SU-DHL-6 (cell line): Measurements from ENCODE around the gene MKI67.

ENCODE experiments used
- H2AFZ ChIP-seq: fragments of 200-600 bp; sonication (generic); 2 replicates; pipeline ENCODE4 v1.6.1; 2014; ENCODE audit warnings: low read depth, mild to moderate bottlenecking, moderate library complexity, mixed read lengths, antibody characterized with exemption, low read length; ENCODE audit not compliant: severe bottlenecking
- H3F3A ChIP-seq: fragments of 200-600 bp; shearing (Covaris generic); 2 replicates; pipeline ENCODE4 v1.6.0; 2016; ENCODE audit warnings: antibody characterized with exemption, mild to moderate bottlenecking; ENCODE audit not compliant: insufficient read depth
- H3K27ac ChIP-seq: fragments of 200-600 bp; sonication (generic); 2 replicates; pipeline ENCODE4 v1.5.1; 2016; ENCODE audit warnings: low read depth, mild to moderate bottlenecking, low read length, moderate library complexity, mixed read lengths
- H3K27me3 ChIP-seq: fragments of 200-600 bp; sonication (generic), shearing (Covaris generic); 2 replicates; pipeline ENCODE4 v1.6.0; 2014; ENCODE audit warnings: mild to moderate bottlenecking, low read length
- H3K36me3 ChIP-seq: fragments of 200-600 bp; sonication (generic); 2 replicates; pipeline ENCODE4 v1.6.1; 2014; ENCODE audit warnings: mild to moderate bottlenecking, low read length, mixed read lengths
- H3K4me2 ChIP-seq: fragments of 300-600, 200-600 bp; shearing (Covaris generic), sonication (generic); 2 replicates; pipeline ENCODE4 v1.6.0; 2014; ENCODE audit warnings: low read length, low read depth, mild to moderate bottlenecking; ENCODE audit not compliant: poor library complexity, severe bottlenecking
- H3K4me3 ChIP-seq: fragments of 200-600 bp; sonication (generic); 2 replicates; pipeline ENCODE4 v1.5.1; 2014; ENCODE audit warnings: antibody characterized with exemption, low read length, mild to moderate bottlenecking, mixed read lengths; ENCODE audit not compliant: insufficient read depth, poor library complexity, severe bottlenecking
- H3K79me2 ChIP-seq: fragments of 200-600 bp; sonication (generic); 2 replicates; pipeline ENCODE4 v1.6.1; 2014; ENCODE audit warnings: mild to moderate bottlenecking, low read length, moderate library complexity; ENCODE audit not compliant: insufficient read depth
- H3K9ac ChIP-seq: fragments of 200-600 bp; sonication (generic); 2 replicates; pipeline ENCODE4 v1.7.0; 2014; ENCODE audit warnings: mild to moderate bottlenecking, low read length
- H3K9me2 ChIP-seq: fragments of 200-600 bp; sonication (generic); replicated peaks from 2 replicates; pipeline ENCODE4 v1.6.1; 2014; ENCODE audit warnings: low read length; ENCODE audit not compliant: insufficient read depth
- H3K9me3 ChIP-seq: fragments of 200-600 bp; sonication (generic); 2 replicates; pipeline ENCODE4 v1.6.1; 2014; ENCODE audit warnings: low read length, mixed read lengths; ENCODE audit not compliant: insufficient read depth
- H4K20me1 ChIP-seq: fragments of 200-600 bp; sonication (generic); 2 replicates; pipeline ENCODE4 v1.6.1; 2014; ENCODE audit warnings: low read depth, mild to moderate bottlenecking, antibody characterized with exemption, low read length, moderate library complexity, mixed read lengths
- CTCF ChIP-seq: fragments of 200-600 bp; sonication (generic); IDR thresholded peaks from one replicate; pipeline ENCODE4 v1.5.1; 2017; ENCODE audit warnings: antibody characterized with exemption, mild to moderate bottlenecking, low read length, moderate library complexity; ENCODE audit not compliant: insufficient read depth, poor library complexity, severe bottlenecking
- EZH2phosphoT487 ChIP-seq: fragments of 200-600 bp; sonication (generic), shearing (Covaris generic); conservative IDR thresholded peaks from 2 replicates; pipeline ENCODE4 v1.6.1; 2018; ENCODE audit warnings: mild to moderate bottlenecking, antibody characterized with exemption, low read length, moderate library complexity, mixed read lengths

Gene MKI67

GRCh38 chr10:128074589-128074988, 51.6 kb downstream of the MKI67 start:
- Histone ChIP-seq H3K9me2 (no peaks in the 10 kb centered on the region), H3K27ac (no peak overlapping the region), H3K9me3 (no peaks in the 10 kb centered on the region), H3K79me2 (no peaks in the 10 kb centered on the region), H4K20me1 (no peaks in the 10 kb centered on the region), H3K36me3 (no peaks in the 10 kb centered on the region), H3K27me3 (no peaks in the 10 kb centered on the region), H3F3A (no peaks in the 10 kb centered on the region), H3K9ac (no peak overlapping the region), H2AFZ (no peak overlapping the region), H3K4me3 (no peak overlapping the region), H3K4me2 (no peak overlapping the region)
- TF ChIP-seq EZH2phosphoT487 (no peak), CTCF (no peak)

- Histone ChIP-seq H4K20me1 (no peaks in the 10 kb centered on the region), H3K27me3 (no peaks in the 10 kb centered on the region), H3K36me3 (no peaks in the 10 kb centered on the region), H3K4me3 (no peak overlapping the region), H3K9me2 (no peaks in the 10 kb centered on the region), H3K9ac (no peak overlapping the region), H3K9me3 (no peaks in the 10 kb centered on the region), H3K4me2 (no peak overlapping the region), H3F3A (no peaks in the 10 kb centered on the region), H2AFZ (no peak overlapping the region), H3K79me2 (no peaks in the 10 kb centered on the region), H3K27ac (no peak overlapping the region)
- TF ChIP-seq CTCF (no peak), EZH2phosphoT487 (no peak)
Measured at GRCh38 chr10:128073890-128074289, 52.3 kb downstream of the MKI67 start.

GRCh38 chr10:128072941-128073645, 53.1 kb downstream of the MKI67 start:
- Histone ChIP-seq H2AFZ (no peak overlapping the region), H3K9me3 (no peaks in the 10 kb centered on the region), H3K9ac (no peak overlapping the region), H3K9me2 (no peaks in the 10 kb centered on the region), H3F3A (no peaks in the 10 kb centered on the region), H3K36me3 (no peaks in the 10 kb centered on the region), H3K27ac (no peak overlapping the region), H3K4me3 (no peak overlapping the region), H3K4me2 (no peak overlapping the region), H4K20me1 (no peaks in the 10 kb centered on the region), H3K79me2 (no peaks in the 10 kb centered on the region), H3K27me3 (no peaks in the 10 kb centered on the region)
- TF ChIP-seq CTCF (no peak), EZH2phosphoT487 (no peak)
